CD4-positive, alpha-beta T cell treated with Interleukin-2 at 100 ng/mL for 4 hours (primary cell): Measurements from ENCODE around the gene KLK10.

Experiments used
- DNase-seq: peaks from one replicate; pipeline ENCODE4 v3.0.0-alpha.2; 2020; ENCODE audit warnings: low spot score

KLK10 gene

DNA sequence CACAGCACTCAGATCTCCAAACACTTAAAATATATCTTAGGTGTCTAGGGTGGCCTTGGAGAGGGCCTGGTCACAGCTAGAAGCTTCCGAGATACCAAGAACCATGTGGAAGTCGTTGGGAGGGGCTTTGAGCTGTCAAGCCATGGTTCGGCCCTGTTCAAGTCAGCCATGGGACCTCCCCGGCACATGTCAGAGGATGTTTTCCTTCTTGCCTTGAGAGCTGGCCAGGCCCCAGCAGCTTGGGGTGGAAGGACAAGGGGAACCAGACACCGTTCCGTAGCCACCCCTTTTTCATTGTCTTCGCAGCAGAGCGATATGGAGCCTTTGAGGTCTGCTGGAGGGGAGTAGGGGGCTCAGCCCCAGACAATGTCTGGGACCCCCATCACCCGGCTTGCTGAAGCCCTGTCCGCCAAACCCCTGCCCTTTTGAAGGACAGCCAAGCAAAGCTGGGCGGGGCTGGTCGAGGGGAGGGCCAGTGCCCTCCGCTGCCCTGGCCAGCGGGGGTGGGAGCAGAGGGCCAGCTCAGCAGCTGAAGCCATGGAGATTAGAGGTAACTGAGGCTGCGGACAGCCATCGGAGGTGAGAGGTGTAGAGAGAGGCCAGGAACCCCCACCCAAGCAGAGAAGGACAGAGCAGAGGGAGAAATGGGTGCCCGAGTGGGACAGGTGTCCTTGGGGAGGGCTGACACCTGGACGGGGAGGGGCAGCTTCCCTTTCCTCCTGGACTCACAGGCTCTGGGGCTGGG lies 6.5 kb upstream of the KLK10 start:
- DNase-seq: no peak

GRCh38 chr19:51025401-51025800 lies 5.9 kb upstream of the KLK10 start:
- DNase-seq: no peak

DNA sequence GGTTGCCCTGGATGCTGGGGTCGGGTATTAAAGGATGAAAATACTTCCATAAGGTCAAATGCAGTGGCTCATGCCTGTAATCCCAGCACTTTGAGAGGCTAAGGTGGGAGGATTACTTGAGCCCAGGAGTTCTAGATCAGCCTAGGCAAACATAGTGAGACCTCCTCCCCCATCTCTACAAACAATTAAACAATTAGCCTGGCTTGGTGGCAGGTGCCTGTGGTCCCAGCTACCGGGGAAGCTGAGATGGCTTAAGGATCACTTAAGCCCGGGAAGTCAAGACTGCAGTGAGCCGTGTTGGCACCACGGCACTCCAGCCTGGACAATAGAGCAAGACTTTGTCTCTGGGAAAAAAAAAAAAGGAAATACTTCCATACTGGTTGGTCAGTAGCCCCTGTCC lies 5.4 kb upstream of the KLK10 start:
- DNase-seq: no peak

- DNase-seq: no peak
These were observed 4.4 kb upstream of the KLK10 start for GRCh38 chr19:51023946-51024345.

- DNase-seq: no peak
These were observed 3.0 kb upstream of the KLK10 start for GRCh38 chr19:51022526-51022925.

DNA sequence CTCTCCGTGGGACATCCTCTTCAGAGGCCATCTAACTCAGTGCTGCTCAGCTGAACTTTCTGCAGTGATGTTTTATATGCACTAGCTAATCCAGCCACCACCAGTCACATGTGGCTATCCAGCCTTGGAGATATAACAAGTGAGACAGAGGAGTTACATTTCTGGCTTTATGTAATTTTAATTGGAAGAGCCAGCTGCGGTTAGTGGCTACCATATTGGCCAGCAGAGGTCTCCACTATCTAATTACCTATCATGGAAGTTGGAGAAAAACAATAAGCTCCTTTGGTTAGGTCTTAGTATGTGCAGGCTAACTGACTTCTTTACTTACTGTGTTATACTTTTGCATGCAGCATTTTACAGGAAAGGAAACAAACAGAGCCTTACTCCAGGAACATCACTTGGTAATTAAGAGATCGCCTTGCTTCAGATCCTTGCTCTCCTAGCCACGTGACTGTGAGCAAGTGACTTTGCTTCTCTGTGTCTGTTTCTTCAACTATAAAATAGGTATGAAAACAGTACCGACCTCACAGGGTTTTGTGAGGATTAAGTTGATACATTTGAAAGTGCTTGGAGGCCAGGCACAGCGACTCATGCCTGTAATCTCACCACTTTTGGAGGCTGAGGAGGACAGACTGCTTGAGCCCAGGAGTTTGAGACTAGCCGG lies 1.6 kb upstream of the KLK10 start:
- peak; percentile 25 for DNase-seq

GRCh38 chr19:51018745-51019543 lies 565 bp downstream of the KLK10 start:
- no peak for DNase-seq

DNA sequence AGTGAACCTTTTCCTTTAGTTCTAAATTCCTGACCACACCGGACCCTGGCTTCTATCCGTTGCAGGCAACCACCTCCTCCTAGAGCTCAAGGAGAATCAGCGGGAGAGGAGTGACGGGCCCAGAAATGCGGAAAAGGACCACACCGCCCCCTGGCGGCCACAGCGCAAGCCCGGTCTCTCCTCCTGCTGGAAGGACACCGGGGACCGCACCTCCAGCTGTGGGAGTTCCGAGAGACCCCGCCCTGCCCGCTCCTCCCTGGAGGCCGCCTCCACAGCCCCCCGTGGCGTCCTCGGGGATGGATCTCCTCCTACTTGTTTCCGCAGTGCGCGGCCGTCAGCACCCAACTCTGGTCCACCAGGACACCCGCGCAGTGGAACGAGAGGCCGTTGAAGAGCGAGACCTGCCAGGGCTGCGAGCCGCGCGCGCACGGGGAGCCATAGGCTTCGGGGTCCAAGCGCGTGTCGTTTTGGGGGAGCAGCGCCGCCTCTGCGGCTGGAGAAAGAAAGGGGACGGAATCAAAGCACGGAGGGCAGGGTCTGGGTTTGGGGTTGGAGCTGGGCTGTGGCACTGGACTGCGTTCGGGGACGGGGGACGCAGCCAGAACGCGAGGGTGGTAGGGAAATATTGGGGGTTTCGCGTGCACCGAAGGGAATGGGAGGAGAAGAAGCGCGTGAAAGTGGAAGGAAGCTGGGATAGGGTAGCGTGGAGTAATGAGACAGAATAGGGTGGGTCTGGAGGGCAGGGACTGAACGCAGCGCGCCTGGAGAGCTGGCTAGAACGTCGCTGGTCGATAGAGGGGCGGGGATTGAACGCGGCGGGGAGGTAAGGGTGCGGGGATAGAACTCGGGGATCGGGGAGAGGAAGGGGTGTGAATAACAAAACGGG lies 2.5 kb downstream of the KLK10 start:
- peak; percentile 39 for DNase-seq

GRCh38 chr19:51015691-51016267 lies 3.7 kb downstream of the KLK10 start:
- no peak for DNase-seq

GRCh38 chr19:51014242-51014641 lies 5.3 kb downstream of the KLK10 start:
- DNase-seq: no peak

- no peak for DNase-seq
These were observed 6.8 kb downstream of the KLK10 start for GRCh38 chr19:51012661-51013190.

DNA sequence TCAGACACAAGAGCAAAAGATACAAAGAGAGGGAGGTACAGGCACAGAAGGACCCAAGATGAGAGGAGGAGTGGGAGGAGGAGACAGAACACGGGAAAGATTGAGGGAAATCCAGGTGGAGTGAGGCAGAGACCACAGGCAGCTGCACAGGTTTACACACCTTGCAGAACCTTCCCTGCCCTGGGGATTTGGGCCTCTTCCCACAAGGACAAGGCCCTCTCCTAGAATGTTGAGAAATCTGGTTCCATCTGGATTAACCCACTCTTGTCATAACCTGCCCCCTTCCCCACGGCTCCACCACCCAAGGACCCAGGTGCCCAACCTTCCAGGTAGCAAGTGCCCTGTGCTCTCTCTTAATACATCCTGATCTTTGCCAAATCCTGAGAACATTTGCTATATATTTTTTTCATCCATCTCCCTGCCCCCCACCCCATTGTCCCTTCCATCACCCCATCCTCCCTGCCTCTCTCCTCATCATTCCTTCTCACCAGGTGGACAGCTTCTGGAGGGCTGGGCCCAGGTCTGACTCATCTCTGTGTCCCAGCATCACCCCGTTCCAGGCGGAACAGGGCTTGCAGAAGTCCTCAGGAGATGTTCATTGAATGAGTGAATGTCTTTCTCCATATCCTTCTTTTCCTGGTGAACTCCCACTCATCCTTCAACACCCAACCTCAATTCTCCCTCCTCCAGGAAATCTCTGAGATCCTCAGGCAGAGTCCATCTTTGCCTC lies 9.3 kb downstream of the KLK10 start:
- no peak for DNase-seq

GRCh38 chr19:51009061-51009891 lies 10.2 kb downstream of the KLK10 start:
- no peak for DNase-seq

DNA sequence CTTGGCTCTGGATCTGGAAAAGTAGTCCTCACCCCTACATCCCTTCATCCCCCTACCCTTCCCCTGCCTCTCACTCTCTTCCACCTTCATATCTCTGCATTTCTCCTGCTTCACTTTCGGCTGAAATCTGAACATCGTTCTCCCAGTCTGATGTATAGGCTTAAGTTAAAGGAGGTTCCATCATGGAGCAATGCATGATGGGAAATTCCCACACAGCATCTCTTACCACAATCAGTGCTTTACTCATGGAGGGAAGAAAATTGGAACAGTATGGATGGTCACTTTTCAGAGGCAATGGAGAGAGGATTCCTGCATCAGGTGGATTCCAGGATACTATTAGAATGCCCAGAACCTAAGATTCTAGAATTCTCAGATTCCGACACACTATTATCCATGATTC lies 12.0 kb downstream of the KLK10 start:
- DNase-seq: no peak

GRCh38 chr19:51006406-51006805 lies 13.1 kb downstream of the KLK10 start:
- DNase-seq: no peak

- no peak for DNase-seq
These were observed 14.3 kb downstream of the KLK10 start for GRCh38 chr19:51005248-51005647.

DNA sequence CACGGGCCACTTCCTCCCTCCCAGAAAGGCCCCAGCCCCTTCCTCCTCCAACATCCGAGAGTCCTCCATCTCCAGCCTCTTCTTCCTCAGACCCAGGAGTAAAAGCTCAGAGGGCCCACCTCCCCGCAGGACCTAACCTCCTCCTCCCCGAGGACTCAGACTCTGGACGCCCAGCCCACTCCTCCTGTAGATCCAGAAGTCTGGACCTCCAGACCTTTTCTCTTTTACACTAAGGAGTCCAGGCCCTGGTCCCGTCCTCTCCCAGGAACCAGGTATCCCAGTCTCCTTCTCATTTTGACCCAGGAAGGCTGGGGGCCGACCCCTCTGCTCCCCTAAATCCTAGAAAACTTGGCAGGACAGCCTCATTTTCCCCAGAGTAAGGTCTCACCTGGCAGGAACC lies 16.2 kb downstream of the KLK10 start:
- DNase-seq: no peak

GRCh38 chr19:51002542-51003311 lies 16.8 kb downstream of the KLK10 start:
- no peak for DNase-seq

DNA sequence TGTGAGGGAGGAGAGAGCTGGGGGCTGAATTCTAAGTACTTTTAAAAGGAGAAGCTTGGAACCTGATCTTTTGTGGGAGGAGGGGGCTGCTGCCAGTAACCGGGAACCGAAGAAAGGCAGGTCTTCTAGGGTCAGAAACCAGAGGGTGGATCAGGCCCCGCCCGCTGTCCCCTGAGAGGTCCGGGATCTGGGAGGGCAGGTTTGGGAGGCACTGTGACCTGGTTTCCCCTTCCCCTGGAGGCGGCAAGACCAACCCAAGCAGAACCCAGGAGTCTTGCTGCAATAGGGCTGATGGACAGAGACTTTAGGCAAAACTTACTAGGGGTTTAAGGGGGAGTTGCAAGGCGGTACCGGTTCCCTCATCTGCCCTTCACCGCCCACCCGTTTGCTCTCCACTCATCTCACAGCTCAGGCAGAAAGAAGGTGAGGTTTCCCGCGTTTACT lies 17.4 kb downstream of the KLK10 start:
- DNase-seq: no peak
